Caco-2 (cell line): Measurements from ENCODE around the gene MAP7D3. TPM values are rescaled to one million over a fixed set of nuclear protein-coding genes. Genes with fewer than 3 reads are reported as not detected.

Experiments used
- BruUV-seq: library from RNA; stranded (reverse); fragments of 400-500 nt; replicated peaks from 2 replicates; lab custom pipeline; 2021; lab: Mats Ljungman, UMichigan
- CTCF ChIA-PET: fragments of 300-600 bp; sonication (Branson Sonifier 250); formaldehyde crosslinking; loops from one replicate; lab custom pipeline; 2022; ENCODE audit warnings: antibody characterized with exemption; lab: Charles Lee
- POLR2A ChIA-PET: fragments of 300-600 bp; sonication (Branson Sonifier 250); formaldehyde crosslinking; loops from one replicate; lab custom pipeline; 2022; ENCODE audit warnings: antibody characterized with exemption; lab: Charles Lee
- DNase-seq, 2 experiments: peaks; one replicate each; pipeline versions ENCODE4 v3.0.0 to v3.0.0-alpha.2; 2020 to 2022
- H3K27me3 ChIP-seq: replicated peaks from 2 replicates; pipeline ENCODE4 v1.6.0; 2011; ENCODE audit warnings: low read length; ENCODE audit not compliant: control insufficient read depth, insufficient read depth
- H3K36me3 ChIP-seq: 2 replicates; pipeline ENCODE4 v1.5.1; 2011; ENCODE audit warnings: low read length; ENCODE audit not compliant: control insufficient read depth, insufficient read depth
- H3K4me1 ChIP-seq: fragments of 250-450 bp; sonication (Bioruptor Pico); 2 replicates; pipeline ENCODE4 v1.5.1; 2020; ENCODE audit warnings: mild to moderate bottlenecking
- H3K4me3 ChIP-seq: 2 replicates; pipeline ENCODE4 v1.5.1; 2011; ENCODE audit warnings: low read depth, mild to moderate bottlenecking, control low read depth, low read length
- H3K9me3 ChIP-seq: fragments of 250-450 bp; sonication (Bioruptor Pico); 2 replicates; pipeline ENCODE4 v1.5.1; 2020; ENCODE audit warnings: mild to moderate bottlenecking, moderate library complexity
- H3K27ac Mint-ChIP-seq: one replicate; pipeline ENCODE4 v1.8.0; 2022; ENCODE audit warnings: mixed read lengths; ENCODE audit not compliant: unreplicated experiment
- H3K27me3 Mint-ChIP-seq: one replicate; pipeline ENCODE4 v1.8.0; 2022; ENCODE audit warnings: mixed read lengths; ENCODE audit not compliant: insufficient read depth, unreplicated experiment
- H3K36me3 Mint-ChIP-seq: one replicate; pipeline ENCODE4 v1.8.0; 2022; ENCODE audit warnings: mild to moderate bottlenecking, mixed read lengths; ENCODE audit not compliant: insufficient read depth, unreplicated experiment
- H3K4me1 Mint-ChIP-seq: one replicate; pipeline ENCODE4 v1.8.0; 2022; ENCODE audit warnings: low read depth, mixed read lengths; ENCODE audit not compliant: unreplicated experiment
- H3K4me3 Mint-ChIP-seq: one replicate; pipeline ENCODE4 v1.8.0; 2022; ENCODE audit warnings: mild to moderate bottlenecking, moderate library complexity, mixed read lengths; ENCODE audit not compliant: unreplicated experiment
- H3K9me3 Mint-ChIP-seq: one replicate; pipeline ENCODE4 v1.8.0; 2022; ENCODE audit warnings: mixed read lengths; ENCODE audit not compliant: unreplicated experiment
- intact Hi-C: fragments of 100-400 bp; cut with micrococcal nuclease; formaldehyde crosslinking; loops from one replicate; pipeline ENCODE4 v1.10.0; 2022; ENCODE audit not compliant: unreplicated experiment
- total RNA-seq: library from RNA; stranded (reverse); gene quantifications from 2 replicates; pipeline ENCODE4 v1.2.3, GENCODE V29; 2022
- TF ChIP-seq, protein P1 (sequence below), 2 experiments: fragments of 200-600 bp in 1 of 2; IDR thresholded peaks; 1 replicate in 1 of 2; 2 replicates in 1 of 2; pipeline versions ENCODE4 v1.5.1 to v1.8.0; 2011 to 2022; ENCODE audit warnings: antibody characterized with exemption in 1 of 2, control low read depth in 1 of 2, inconsistent platforms in 1 of 2, low read depth in 1 of 2, low read length in 1 of 2, mild to moderate bottlenecking in 1 of 2, moderate library complexity in 1 of 2; ENCODE audit not compliant: insufficient read depth in 1 of 2, severe bottlenecking in 1 of 2, unreplicated experiment in 1 of 2

MAP7D3 gene
- total RNA-seq, 1 experiment from 2014 or later, result 6.0 TPM

DNA sequence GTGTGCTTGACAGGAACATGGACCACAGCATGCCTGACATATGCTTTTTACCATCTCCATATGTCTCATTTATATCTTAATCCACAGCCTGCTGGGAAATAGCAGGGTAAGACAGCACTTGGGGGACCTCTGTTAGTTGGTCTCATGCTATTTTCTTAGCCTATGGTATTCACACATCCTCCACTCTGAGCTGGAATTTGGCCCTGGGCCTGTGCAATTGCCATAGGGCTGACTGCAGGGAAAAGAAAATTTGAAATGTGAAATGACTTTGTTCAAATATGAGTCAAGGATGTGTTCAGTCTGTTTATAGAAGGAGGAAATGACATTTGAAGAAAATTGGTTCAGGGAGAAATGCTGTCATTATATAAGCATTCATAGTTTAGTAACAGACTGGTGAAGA is 9.6 kb upstream of the MAP7D3 start:
- Histone ChIP-seq H3K4me1 (no peaks in the 10 kb centered on the region), H3K27me3 (no peaks in the 10 kb centered on the region), H3K4me3 (no peak overlapping the region), H3K36me3 (no peaks in the 10 kb centered on the region), H3K9me3 (no peaks in the 10 kb centered on the region)
- Mint-ChIP-seq H3K9me3 (no peaks in the 10 kb centered on the region), H3K36me3 (no peaks in the 10 kb centered on the region), H3K4me3 (no peak overlapping the region), H3K27ac (no peak overlapping the region), H3K27me3 (peaks cover 3% of the 10 kb centered on the region), H3K4me1 (no peaks in the 10 kb centered on the region)
- no TSS peak for BruUV-seq
- no peak for DNase-seq
- intact Hi-C loops, result loop anchor here (10.0 kb wide), 1 partner anchor 56 kb away; no protein-coding TSS in a partner anchor
- POLR2A ChIA-PET, result no interaction called here
- CTCF ChIA-PET, result no interaction called here
- TF ChIP-seq, protein P1, sequence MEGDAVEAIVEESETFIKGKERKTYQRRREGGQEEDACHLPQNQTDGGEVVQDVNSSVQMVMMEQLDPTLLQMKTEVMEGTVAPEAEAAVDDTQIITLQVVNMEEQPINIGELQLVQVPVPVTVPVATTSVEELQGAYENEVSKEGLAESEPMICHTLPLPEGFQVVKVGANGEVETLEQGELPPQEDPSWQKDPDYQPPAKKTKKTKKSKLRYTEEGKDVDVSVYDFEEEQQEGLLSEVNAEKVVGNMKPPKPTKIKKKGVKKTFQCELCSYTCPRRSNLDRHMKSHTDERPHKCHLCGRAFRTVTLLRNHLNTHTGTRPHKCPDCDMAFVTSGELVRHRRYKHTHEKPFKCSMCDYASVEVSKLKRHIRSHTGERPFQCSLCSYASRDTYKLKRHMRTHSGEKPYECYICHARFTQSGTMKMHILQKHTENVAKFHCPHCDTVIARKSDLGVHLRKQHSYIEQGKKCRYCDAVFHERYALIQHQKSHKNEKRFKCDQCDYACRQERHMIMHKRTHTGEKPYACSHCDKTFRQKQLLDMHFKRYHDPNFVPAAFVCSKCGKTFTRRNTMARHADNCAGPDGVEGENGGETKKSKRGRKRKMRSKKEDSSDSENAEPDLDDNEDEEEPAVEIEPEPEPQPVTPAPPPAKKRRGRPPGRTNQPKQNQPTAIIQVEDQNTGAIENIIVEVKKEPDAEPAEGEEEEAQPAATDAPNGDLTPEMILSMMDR (IDR thresholded peaks at IDR 0.05; ENCODE audit: insufficient read depth in 1 of 2, low read depth in 1 of 2, low read length in 1 of 2, severe bottlenecking in 1 of 2, unreplicated experiment in 1 of 2), result no peak

DNA sequence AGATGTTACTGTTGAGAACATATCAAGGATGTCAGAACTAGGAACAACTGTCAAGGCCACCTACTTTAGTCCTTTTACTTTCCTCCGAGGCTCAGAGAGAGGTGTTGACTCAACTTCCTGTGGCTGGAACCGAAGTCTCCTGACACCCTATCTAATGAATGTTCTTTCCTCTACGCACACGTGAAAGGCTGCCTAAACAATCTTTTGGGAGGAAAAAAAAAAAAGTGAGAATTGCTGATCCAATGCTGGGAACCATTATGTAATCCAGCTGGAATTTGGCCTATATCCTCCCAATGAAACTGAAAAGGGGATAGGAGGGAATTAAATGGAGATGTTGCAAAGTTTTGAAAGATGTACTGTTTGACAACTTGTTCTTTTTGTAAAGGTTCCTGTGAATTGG is 8.3 kb upstream of the MAP7D3 start:
- no peak for DNase-seq
- no peak overlapping the region for H3K4me3 ChIP-seq
- intact Hi-C loops, result no loop called here
- Mint-ChIP-seq H3K36me3 (no peaks in the 10 kb centered on the region), H3K27me3 (peaks cover 3% of the 10 kb centered on the region), H3K4me1 (no peaks in the 10 kb centered on the region), H3K9me3 (no peaks in the 10 kb centered on the region), H3K4me3 (no peak overlapping the region), H3K27ac (no peak overlapping the region)
- no TSS peak for BruUV-seq
- H3K36me3 ChIP-seq, result no peaks in the 10 kb centered on the region
- ChIA-PET CTCF (no interaction called here), POLR2A (no interaction called here)
- H3K4me1 ChIP-seq, result no peaks in the 10 kb centered on the region
- H3K9me3 ChIP-seq, result no peaks in the 10 kb centered on the region
- TF ChIP-seq, protein P1 (IDR thresholded peaks at IDR 0.05; ENCODE audit: insufficient read depth in 1 of 2, low read depth in 1 of 2, low read length in 1 of 2, severe bottlenecking in 1 of 2, unreplicated experiment in 1 of 2), result no peak
- H3K27me3 ChIP-seq, result no peaks in the 10 kb centered on the region

DNA sequence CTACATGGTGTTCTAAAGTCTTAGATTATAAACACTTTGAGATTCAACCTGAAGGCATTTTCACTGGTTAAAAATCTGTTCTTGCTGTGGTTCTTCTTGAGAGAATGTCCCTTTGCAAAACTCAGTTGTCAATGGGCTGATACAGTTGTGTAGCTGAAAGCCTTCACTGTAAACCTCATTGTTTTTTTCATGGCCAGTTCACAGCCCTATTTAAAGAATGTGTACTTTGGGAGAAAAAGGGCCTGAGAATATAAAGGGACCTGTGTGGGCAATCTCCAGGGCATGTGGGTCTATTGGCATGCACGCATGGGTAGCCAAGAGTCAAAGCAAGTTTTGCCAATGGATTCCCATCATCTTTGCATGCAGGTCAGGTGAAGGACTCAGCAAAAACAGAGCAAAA is 7.8 kb upstream of the MAP7D3 start:
- Mint-ChIP-seq H3K27ac (no peak overlapping the region), H3K27me3 (peaks cover 3% of the 10 kb centered on the region), H3K4me3 (no peak overlapping the region), H3K9me3 (no peaks in the 10 kb centered on the region), H3K4me1 (no peaks in the 10 kb centered on the region), H3K36me3 (no peaks in the 10 kb centered on the region)
- intact Hi-C loops, result no loop called here
- CTCF ChIA-PET, result no interaction called here
- no peaks in the 10 kb centered on the region for H3K9me3 ChIP-seq
- no peaks in the 10 kb centered on the region for H3K4me1 ChIP-seq
- POLR2A ChIA-PET, result no interaction called here
- BruUV-seq, result no TSS peak
- H3K4me3 ChIP-seq, result no peak overlapping the region
- H3K27me3 ChIP-seq, result no peaks in the 10 kb centered on the region
- TF ChIP-seq, protein P1 (IDR thresholded peaks at IDR 0.05; ENCODE audit: insufficient read depth in 1 of 2, low read depth in 1 of 2, low read length in 1 of 2, severe bottlenecking in 1 of 2, unreplicated experiment in 1 of 2), result no peak
- no peaks in the 10 kb centered on the region for H3K36me3 ChIP-seq
- DNase-seq, result no peak
